Tibial artery (tissue), 4 donors: Measurements from ENCODE around the gene DMD.

Experiments
- DNase-seq, 2 donors: peaks; one replicate each; pipeline ENCODE4 v3.0.0-alpha.2; 2019
- H3K27ac ChIP-seq, 2 donors: fragments of 200-600 bp; sonication (generic) in 1 of 2; 1 replicate in 1 of 2; 2 replicates in 1 of 2; pipeline ENCODE4 v1.5.1; 2018 to 2019; ENCODE audit warnings: mild to moderate bottlenecking in 1 of 2
- H3K27me3 ChIP-seq, 2 donors: fragments of 200-600 bp; sonication (generic) in 1 of 2; one replicate each; pipeline versions ENCODE4 v1.5.1 to v1.6.0; 2016 to 2019
- H3K36me3 ChIP-seq, 3 donors: fragments of 200-600 bp; sonication (generic) in 2 of 3; one replicate each; pipeline ENCODE4 v1.5.1; 2016 to 2019; ENCODE audit warnings: mild to moderate bottlenecking in 2 of 3
- H3K4me1 ChIP-seq, 4 donors: fragments of 200-600 bp; sonication (generic) in 2 of 4; 1 replicate in 3 of 4; 2 replicates in 1 of 4; pipeline ENCODE4 v1.5.1; 2016 to 2019
- H3K4me3 ChIP-seq, 2 donors: fragments of 200-600 bp; sonication (generic) in 1 of 2; 1 replicate in 1 of 2; 2 replicates in 1 of 2; pipeline ENCODE4 v1.5.1; 2018 to 2019; ENCODE audit warnings: mild to moderate bottlenecking in 2 of 2
- H3K9me3 ChIP-seq, 3 donors: fragments of 200-600 bp; sonication (generic) in 1 of 3; one replicate each; pipeline ENCODE4 v1.5.1; 2016 to 2019
- CTCF ChIP-seq, 2 experiments: fragments of 200-600 bp in 1 of 2; fragments of 450-650 bp in 1 of 2; IDR thresholded peaks; one replicate each; pipeline ENCODE4 v1.5.1; 2017 to 2019; ENCODE audit warnings: antibody characterized with exemption in 2 of 2, mild to moderate bottlenecking in 1 of 2, moderate library complexity in 1 of 2
- intact Hi-C: fragments of 100-400 bp; cut with DNase I; formaldehyde crosslinking; loops from one replicate; pipeline ENCODE4 v1.15.0; 2023; ENCODE audit warnings: low total_unique reads

Gene DMD

GRCh38 chrX:33134164-33134563, 77.2 kb downstream of the DMD start:
- Histone ChIP-seq H3K27me3 (no peaks in the 10 kb centered on the region), H3K9me3 (no peaks in the 10 kb centered on the region), H3K27ac (no peak overlapping the region), H3K4me3 (no peak overlapping the region), H3K4me1 (peaks cover 0 to 17% (median 0%) of the 10 kb centered on the region in 4 donors), H3K36me3 (no peaks in the 10 kb centered on the region)
- TF ChIP-seq CTCF (IDR thresholded peaks at IDR 0.05): no peak
- DNase-seq: no peak
- intact Hi-C loops: no loop called here

- Histone ChIP-seq H3K36me3 (no peaks in the 10 kb centered on the region), H3K4me3 (no peak overlapping the region)
- no peak for DNase-seq
Measured at GRCh38 chrX:33133320-33133719, 78.0 kb downstream of the DMD start.

GRCh38 chrX:33132569-33132968, 78.8 kb downstream of the DMD start:
- no peak overlapping the region for H3K4me3 ChIP-seq
- intact Hi-C loops: no loop called here

More at GRCh38 chrX:33133320-33133719, 78.0 kb downstream of the DMD start:
- Histone ChIP-seq H3K4me1 (peaks cover 0 to 17% (median 0%) of the 10 kb centered on the region in 4 donors), H3K27ac (no peak overlapping the region), H3K27me3 (no peaks in the 10 kb centered on the region), H3K9me3 (no peaks in the 10 kb centered on the region)
- TF ChIP-seq CTCF (IDR thresholded peaks at IDR 0.05): no peak
- intact Hi-C loops: no loop called here

GRCh38 chrX:33129607-33130006, 81.7 kb downstream of the DMD start:
- Histone ChIP-seq H3K4me1 (peaks cover 0 to 21% (median 2%) of the 10 kb centered on the region in 4 donors), H3K27ac (no peak overlapping the region), H3K27me3 (no peaks in the 10 kb centered on the region), H3K9me3 (no peaks in the 10 kb centered on the region), H3K4me3 (no peak overlapping the region), H3K36me3 (no peaks in the 10 kb centered on the region)
- TF ChIP-seq CTCF (IDR thresholded peaks at IDR 0.05): no peak
- DNase-seq: no peak
- intact Hi-C loops: no loop called here

More at GRCh38 chrX:33132569-33132968, 78.8 kb downstream of the DMD start:
- DNase-seq: no peak
- Histone ChIP-seq H3K27ac (no peak overlapping the region), H3K9me3 (no peaks in the 10 kb centered on the region), H3K36me3 (no peaks in the 10 kb centered on the region), H3K4me1 (peaks cover 0 to 21% (median 2%) of the 10 kb centered on the region in 4 donors), H3K27me3 (no peaks in the 10 kb centered on the region)
- TF ChIP-seq CTCF (IDR thresholded peaks at IDR 0.05): no peak

GRCh38 chrX:33128048-33128805, 83.1 kb downstream of the DMD start:
- Histone ChIP-seq H3K27ac (no peak overlapping the region), H3K4me1 (peaks cover 0 to 12% (median 2%) of the 10 kb centered on the region in 4 donors), H3K4me3 (no peak overlapping the region), H3K27me3 (no peaks in the 10 kb centered on the region), H3K9me3 (no peaks in the 10 kb centered on the region), H3K36me3 (no peaks in the 10 kb centered on the region)
- intact Hi-C loops: no loop called here
- no peak for DNase-seq
- TF ChIP-seq CTCF (IDR thresholded peaks at IDR 0.05): no peak
